ENCODE data around the gene DGKZ. TPM values are rescaled to one million over a fixed set of nuclear protein-coding genes. Genes with fewer than 3 reads are reported as not detected.

DGKZ gene
- total RNA-seq, 1 donor from 2014 or later: 69.6 TPM

DNA sequence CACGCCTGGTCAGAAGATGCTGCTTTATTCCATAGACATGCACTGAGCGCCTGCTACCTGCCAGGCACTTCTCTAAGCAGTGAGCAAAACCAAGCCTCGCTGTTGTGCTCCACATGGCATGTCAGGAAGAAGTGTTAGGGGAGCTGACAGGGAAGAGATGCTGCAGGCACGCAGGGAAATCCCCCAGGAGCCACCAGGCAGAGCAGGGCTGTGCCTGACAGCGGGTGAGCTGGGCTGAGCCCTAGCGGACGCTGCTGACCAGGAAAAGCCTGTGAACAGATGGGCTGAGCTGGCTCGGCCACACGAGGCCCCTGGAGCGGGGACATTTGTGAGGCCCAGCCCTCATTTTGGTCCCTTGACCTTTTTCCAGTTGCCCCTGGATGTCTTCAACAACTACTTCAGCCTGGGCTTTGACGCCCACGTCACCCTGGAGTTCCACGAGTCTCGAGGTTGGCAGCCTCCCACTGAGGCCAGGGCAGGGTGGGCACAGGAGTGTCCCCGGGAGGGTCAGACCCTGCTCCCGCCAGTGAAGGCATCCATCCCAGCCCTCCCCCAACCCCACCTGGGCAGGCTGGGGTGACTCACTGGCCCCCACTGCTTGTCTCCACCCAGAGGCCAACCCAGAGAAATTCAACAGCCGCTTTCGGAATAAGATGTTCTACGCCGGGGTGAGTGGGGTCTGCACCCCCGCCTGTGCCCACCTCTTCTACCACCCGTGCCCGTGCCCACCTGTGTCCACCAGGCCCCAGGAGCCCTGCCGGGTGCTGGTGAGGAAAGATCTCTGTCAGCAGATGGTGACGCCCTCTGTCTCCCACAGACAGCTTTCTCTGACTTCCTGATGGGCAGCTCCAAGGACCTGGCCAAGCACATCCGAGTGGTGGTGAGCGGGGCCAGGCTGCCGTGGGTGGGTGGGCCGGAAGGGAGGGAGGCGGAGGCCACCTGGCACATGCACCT is 26.8 kb downstream of the DGKZ start:
- H3K27me3 ChIP-seq (ENCODE audit: control insufficient read depth, insufficient read depth, low read length): no peaks in the 10 kb centered on the region
- TF ChIP-seq CTCF (IDR thresholded peaks at IDR 0.05; ENCODE audit: insufficient read depth, low read length, poor library complexity, severe bottlenecking): no peak
- H3K36me3 ChIP-seq (ENCODE audit: control insufficient read depth, insufficient read depth, low read length): peaks cover 1% of the 10 kb centered on the region
- no peak overlapping the region for H3K4me3 ChIP-seq (ENCODE audit: low read depth, low read length)
- no peak for DNase-seq (ENCODE audit: low read depth)

DNA sequence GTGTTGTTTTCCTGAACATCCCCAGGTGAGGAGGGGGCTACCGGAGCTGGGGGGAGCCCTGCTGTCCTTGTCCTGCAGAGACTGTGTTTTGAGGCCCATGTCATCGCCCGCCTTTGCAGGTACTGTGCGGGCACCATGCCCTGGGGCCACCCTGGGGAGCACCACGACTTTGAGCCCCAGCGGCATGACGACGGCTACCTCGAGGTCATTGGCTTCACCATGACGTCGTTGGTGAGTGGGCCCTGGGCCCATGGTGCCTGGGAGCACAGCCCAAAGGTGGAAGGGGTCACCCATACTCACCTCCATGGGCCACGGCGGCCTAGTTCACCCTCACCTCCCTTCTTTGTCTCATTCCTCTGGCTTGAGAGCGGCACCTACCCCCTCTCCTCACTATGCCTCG is 27.6 kb downstream of the DGKZ start:
- Histone ChIP-seq H3K36me3 (ENCODE audit: control insufficient read depth, insufficient read depth, low read length) (no peaks in the 10 kb centered on the region), H3K4me3 (ENCODE audit: low read depth, low read length) (no peak overlapping the region), H3K27me3 (ENCODE audit: control insufficient read depth, insufficient read depth, low read length) (no peaks in the 10 kb centered on the region)
- TF ChIP-seq CTCF (IDR thresholded peaks at IDR 0.05; ENCODE audit: insufficient read depth, low read length, poor library complexity, severe bottlenecking): no peak
- no peak for DNase-seq (ENCODE audit: low read depth)

GRCh38 chr11:46375392-46376101 is 28.3 kb downstream of the DGKZ start:
- no peaks in the 10 kb centered on the region for H3K27me3 ChIP-seq (ENCODE audit: control insufficient read depth, insufficient read depth, low read length)
- no peak overlapping the region for H3K4me3 ChIP-seq (ENCODE audit: low read depth, low read length)
- H3K36me3 ChIP-seq (ENCODE audit: control insufficient read depth, insufficient read depth, low read length): no peaks in the 10 kb centered on the region
- TF ChIP-seq CTCF (IDR thresholded peaks at IDR 0.05; ENCODE audit: insufficient read depth, low read length, poor library complexity, severe bottlenecking): no peak
- no peak for DNase-seq (ENCODE audit: low read depth)

DNA sequence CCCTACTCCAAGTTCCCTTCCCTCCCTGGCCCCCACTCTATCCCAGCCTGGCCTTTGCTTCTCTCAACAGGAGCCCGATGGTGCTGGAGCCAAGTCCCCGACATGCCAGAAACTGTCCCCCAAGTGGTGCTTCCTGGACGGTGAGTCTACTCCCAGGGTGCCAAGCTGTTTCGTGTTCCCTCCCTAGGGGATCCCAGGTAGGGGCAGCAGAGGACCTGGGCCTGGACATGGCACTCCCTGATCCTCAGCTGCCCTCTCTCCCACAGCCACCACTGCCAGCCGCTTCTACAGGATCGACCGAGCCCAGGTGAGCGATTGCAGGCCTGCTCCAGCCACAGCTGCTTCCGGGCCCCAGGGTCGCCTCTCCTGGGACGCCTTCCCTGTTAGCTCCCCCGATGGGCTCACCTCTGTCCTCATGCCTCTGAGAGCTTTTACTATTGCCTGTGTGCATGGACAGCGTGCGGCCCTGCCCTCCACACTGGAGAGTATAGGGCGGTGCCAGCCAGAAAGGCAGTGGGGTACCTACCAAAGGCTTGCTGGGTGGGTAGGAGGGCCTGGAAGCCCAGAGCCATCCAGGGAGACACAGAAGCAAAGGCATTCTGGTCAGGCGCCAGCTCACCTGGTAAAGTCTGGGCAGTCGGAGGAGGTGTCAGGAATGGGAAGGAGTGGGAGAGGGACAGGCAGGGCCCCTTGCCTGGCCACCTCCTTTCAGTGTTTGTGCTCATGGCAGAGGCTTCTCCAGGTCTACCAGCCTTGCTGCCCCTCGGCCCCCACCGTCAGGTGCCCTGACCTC is 29.2 kb downstream of the DGKZ start:
- Histone ChIP-seq H3K4me3 (ENCODE audit: low read depth, low read length) (no peak overlapping the region), H3K36me3 (ENCODE audit: control insufficient read depth, insufficient read depth, low read length) (no peaks in the 10 kb centered on the region), H3K27me3 (ENCODE audit: control insufficient read depth, insufficient read depth, low read length) (no peaks in the 10 kb centered on the region)
- no peak for DNase-seq (ENCODE audit: low read depth)
- TF ChIP-seq CTCF (IDR thresholded peaks at IDR 0.05; ENCODE audit: insufficient read depth, low read length, poor library complexity, severe bottlenecking): no peak

DNA sequence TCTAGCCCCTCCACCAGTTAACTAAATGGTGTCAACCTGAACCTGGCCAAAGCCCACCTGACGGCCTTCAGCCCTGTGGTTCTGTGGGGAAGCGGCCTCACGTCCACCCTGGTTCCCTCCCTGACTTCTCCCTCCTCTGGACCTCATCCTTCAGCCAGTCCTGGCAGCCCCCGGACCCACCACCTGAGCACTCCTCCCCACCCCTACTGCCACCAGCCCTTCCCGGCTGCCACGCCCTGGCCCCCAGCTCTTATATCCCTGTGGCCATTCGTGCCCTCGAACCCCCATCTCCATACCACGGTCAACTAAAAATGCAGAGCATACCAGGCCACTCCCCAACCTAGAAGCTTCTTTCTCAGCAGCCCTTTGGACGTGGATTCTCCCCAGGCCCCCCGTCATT is 30.0 kb downstream of the DGKZ start:
- no peaks in the 10 kb centered on the region for H3K27me3 ChIP-seq (ENCODE audit: control insufficient read depth, insufficient read depth, low read length)
- H3K36me3 ChIP-seq (ENCODE audit: control insufficient read depth, insufficient read depth, low read length): no peaks in the 10 kb centered on the region
- TF ChIP-seq CTCF (IDR thresholded peaks at IDR 0.05; ENCODE audit: insufficient read depth, low read length, poor library complexity, severe bottlenecking): no peak
- H3K4me3 ChIP-seq (ENCODE audit: low read depth, low read length): no peak overlapping the region
- DNase-seq (ENCODE audit: low read depth): no peak
